ENCODE data around the gene SSB.

DNA sequence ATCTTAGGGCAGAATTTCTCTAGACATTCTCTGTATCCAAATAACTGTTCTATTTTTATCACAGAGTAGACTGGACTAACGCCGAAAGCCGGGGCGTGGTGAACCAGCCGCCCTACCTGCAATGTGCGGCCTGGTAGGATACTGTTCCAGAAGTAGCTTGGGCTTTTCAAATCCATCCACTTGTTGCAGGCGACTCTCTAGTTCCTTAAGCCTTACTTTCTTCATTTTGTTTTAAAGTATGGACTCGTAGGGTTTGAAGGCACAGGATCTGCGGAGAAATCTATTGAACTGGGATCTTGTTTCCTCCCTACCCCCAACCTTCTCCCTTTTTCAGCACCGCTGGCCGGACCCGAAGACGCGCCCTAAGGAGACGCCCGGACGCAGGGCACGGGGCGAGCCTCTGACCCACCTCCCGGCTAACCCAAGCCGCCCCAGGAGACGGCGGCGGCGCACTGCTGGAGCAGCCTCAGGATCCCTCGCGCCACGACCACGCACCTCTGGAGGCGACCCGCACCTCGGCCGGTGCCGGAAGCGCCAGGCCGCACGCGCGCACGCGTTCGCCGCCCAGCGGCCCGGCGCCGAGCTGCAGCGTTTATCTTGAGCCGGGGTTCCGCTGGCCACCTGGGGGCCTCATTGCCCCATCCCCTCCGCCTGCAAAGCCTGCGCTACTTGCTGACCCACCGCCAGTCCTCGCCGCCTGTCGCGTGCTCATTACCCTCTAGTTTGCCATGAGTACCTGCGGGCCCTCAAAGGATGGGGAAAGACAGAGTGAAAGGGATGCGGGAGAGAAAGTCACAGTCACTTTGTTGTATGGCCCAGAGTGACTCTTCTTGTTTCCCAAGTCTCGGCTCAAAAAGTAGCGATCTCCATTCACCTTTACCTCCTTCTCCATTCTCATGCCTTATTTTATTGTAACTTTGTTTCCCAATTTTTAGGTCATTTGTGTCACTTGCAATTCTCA is 26.0 kb downstream of the SSB start, which contains the start of gene METTL5:
- TF ChIP-seq POLR2A (IDR thresholded peaks at IDR 0.05) (peak; percentile 49 to 54), CTCF (IDR thresholded peaks at IDR 0.05) (peak; percentile 92 to 99 (median 97))
